Neural cell (in vitro differentiated cells): ENCODE data around the gene TLR8. TPM values are rescaled to one million over a fixed set of nuclear protein-coding genes. Genes with fewer than 3 reads are reported as not detected.

Experiments used
- H2AFZ ChIP-seq: fragments of 200-600, 300-800 bp; sonication (generic), shearing (Covaris generic); 2 replicates; pipeline ENCODE4 v1.6.0; 2014; ENCODE audit warnings: low read depth, mild to moderate bottlenecking, antibody characterized with exemption, low read length, moderate library complexity
- H3F3A ChIP-seq: fragments of 200-600 bp; shearing (Covaris generic); 2 replicates; pipeline ENCODE4 v1.6.1; 2016; ENCODE audit warnings: mild to moderate bottlenecking, moderate library complexity, mixed read lengths, antibody characterized with exemption, low read length; ENCODE audit not compliant: insufficient read depth, poor library complexity, severe bottlenecking
- H3K27ac ChIP-seq: fragments of 200-600, 300-800 bp; sonication (generic), shearing (Covaris generic); 2 replicates; pipeline ENCODE4 v1.5.1; 2014; ENCODE audit warnings: mild to moderate bottlenecking, low read length, moderate library complexity
- H3K27me3 ChIP-seq: fragments of 300-800, 200-600 bp; sonication (generic), shearing (Covaris generic); 2 replicates; pipeline ENCODE4 v1.6.0; 2014; ENCODE audit warnings: mild to moderate bottlenecking, low read depth, low read length, moderate library complexity; ENCODE audit not compliant: insufficient read depth
- H3K36me3 ChIP-seq: fragments of 300-800, 200-600 bp; sonication (generic), shearing (Covaris generic); 2 replicates; pipeline ENCODE4 v1.5.1; 2014; ENCODE audit warnings: mild to moderate bottlenecking, antibody characterized with exemption, low read length, moderate library complexity; ENCODE audit not compliant: insufficient read depth
- H3K4me2 ChIP-seq: fragments of 300-800, 200-600 bp; sonication (generic), shearing (Covaris generic); 2 replicates; pipeline ENCODE4 v1.6.0; 2014; ENCODE audit warnings: mild to moderate bottlenecking, low read length
- H3K4me3 ChIP-seq: fragments of 300-800, 200-600 bp; sonication (generic), shearing (Covaris generic); 2 replicates; pipeline ENCODE4 v1.5.1; 2014; ENCODE audit warnings: mild to moderate bottlenecking, low read length, moderate library complexity
- H3K79me2 ChIP-seq: fragments of 200-600 bp; shearing (Covaris generic); replicated peaks from 2 replicates; pipeline ENCODE4 v1.6.0; 2014; ENCODE audit warnings: mild to moderate bottlenecking, low read length, moderate library complexity; ENCODE audit not compliant: insufficient read depth
- H3K9ac ChIP-seq: fragments of 300-800, 200-600 bp; sonication (generic), shearing (Covaris generic); 2 replicates; pipeline ENCODE4 v1.6.1; 2016; ENCODE audit warnings: mild to moderate bottlenecking, low read length, mixed read lengths
- H3K9me2 ChIP-seq: fragments of 200-600 bp; shearing (Covaris generic); 2 replicates; pipeline ENCODE4 v1.6.1; 2016; ENCODE audit warnings: mild to moderate bottlenecking, low read length, mixed read lengths; ENCODE audit not compliant: insufficient read depth
- H3K9me3 ChIP-seq: fragments of 200-600, 300-800 bp; sonication (generic), shearing (Covaris generic); 2 replicates; pipeline ENCODE4 v1.6.1; 2016; ENCODE audit warnings: mild to moderate bottlenecking, mixed run types, low read length, moderate library complexity, mixed read lengths
- H4K20me1 ChIP-seq: fragments of 200-600 bp; shearing (Covaris generic); 2 replicates; pipeline ENCODE4 v1.6.1; 2016; ENCODE audit warnings: mild to moderate bottlenecking, mixed run types; ENCODE audit not compliant: insufficient read depth
- CTCF ChIP-seq: fragments of 450-650 bp; IDR thresholded peaks from 2 replicates; pipeline ENCODE4 v1.5.1; 2014; ENCODE audit warnings: antibody characterized with exemption, mild to moderate bottlenecking, moderate library complexity; ENCODE audit not compliant: poor library complexity, severe bottlenecking
- EP300 ChIP-seq: fragments of 450-650 bp; conservative IDR thresholded peaks from 2 replicates; pipeline ENCODE4 v1.6.1; 2014; ENCODE audit warnings: antibody characterized with exemption, mild to moderate bottlenecking, moderate library complexity; ENCODE audit not compliant: poor library complexity, severe bottlenecking
- EZH2 ChIP-seq: fragments of 200-600, 300-800 bp; shearing (Covaris generic), sonication (generic); IDR thresholded peaks from 2 replicates; pipeline ENCODE4 v1.6.1; 2014; ENCODE audit warnings: antibody characterized with exemption, low read length, borderline replicate concordance, mild to moderate bottlenecking; ENCODE audit not compliant: insufficient read depth, poor library complexity, severe bottlenecking
- MXI1 ChIP-seq: fragments of 450-650 bp; conservative IDR thresholded peaks from 2 replicates; pipeline ENCODE4 v1.6.1; 2014; ENCODE audit warnings: antibody characterized with exemption, mild to moderate bottlenecking; ENCODE audit not compliant: poor library complexity, severe bottlenecking
- POLR2AphosphoS5 ChIP-seq: IDR thresholded peaks from 2 replicates; pipeline ENCODE4 v1.6.1; 2012
- RAD21 ChIP-seq: fragments of 450-650 bp; conservative IDR thresholded peaks from 2 replicates; pipeline ENCODE4 v1.6.1; 2014; ENCODE audit warnings: antibody characterized with exemption, mild to moderate bottlenecking, moderate library complexity
- REST ChIP-seq: IDR thresholded peaks from 2 replicates; pipeline ENCODE4 v1.6.1; 2012; ENCODE audit warnings: borderline replicate concordance
- SMC3 ChIP-seq: fragments of 450-650 bp; conservative IDR thresholded peaks from 2 replicates; pipeline ENCODE4 v1.6.1; 2014; ENCODE audit warnings: antibody characterized with exemption, mild to moderate bottlenecking, moderate library complexity; ENCODE audit not compliant: poor library complexity
- TAF1 ChIP-seq: IDR thresholded peaks from 2 replicates; pipeline ENCODE4 v1.6.1; 2012; ENCODE audit warnings: low read depth
- polyA plus RNA-seq: library from polyadenylated mRNA; depleted of rRNA; stranded (reverse); fragments of >200 nt; gene quantifications from 2 replicates; pipeline ENCODE4 v1.2.3, GENCODE V29; 2014

The TLR8 gene
- polyA plus RNA-seq, 1 donor from 2014 or later = not detected

- Histone ChIP-seq H3K4me3 (no peak overlapping the region), H4K20me1 (no peaks in the 10 kb centered on the region), H3K9me3 (no peaks in the 10 kb centered on the region), H3F3A (no peaks in the 10 kb centered on the region), H3K4me2 (no peak overlapping the region), H3K27me3 (no peaks in the 10 kb centered on the region), H3K27ac (no peak overlapping the region), H3K36me3 (no peaks in the 10 kb centered on the region), H2AFZ (no peak overlapping the region), H3K79me2 (no peaks in the 10 kb centered on the region), H3K9ac (no peak overlapping the region), H3K9me2 (no peaks in the 10 kb centered on the region)
- no peak for TF ChIP-seq RAD21
Observed at GRCh38 chrX:12878536-12878935, 27.9 kb upstream of the TLR8 start.

GRCh38 chrX:12881914-12882313 is 24.5 kb upstream of the TLR8 start:
- Histone ChIP-seq H3K79me2 (no peaks in the 10 kb centered on the region), H3K27me3 (no peaks in the 10 kb centered on the region), H3F3A (no peaks in the 10 kb centered on the region), H3K4me3 (no peak overlapping the region), H3K9ac (no peak overlapping the region), H3K9me2 (no peaks in the 10 kb centered on the region), H3K36me3 (no peaks in the 10 kb centered on the region), H4K20me1 (no peaks in the 10 kb centered on the region), H3K4me2 (no peak overlapping the region), H2AFZ (no peak overlapping the region), H3K27ac (no peak overlapping the region), H3K9me3 (no peaks in the 10 kb centered on the region)
- TF ChIP-seq REST = no peak

GRCh38 chrX:12885508-12885907 is 20.9 kb upstream of the TLR8 start:
- Histone ChIP-seq H3K4me2 (no peak overlapping the region), H3K27me3 (no peaks in the 10 kb centered on the region), H3F3A (no peaks in the 10 kb centered on the region), H3K27ac (no peak overlapping the region), H4K20me1 (no peaks in the 10 kb centered on the region), H3K79me2 (no peaks in the 10 kb centered on the region), H3K9me3 (no peaks in the 10 kb centered on the region), H2AFZ (no peak overlapping the region), H3K9ac (no peak overlapping the region), H3K9me2 (no peaks in the 10 kb centered on the region), H3K36me3 (no peaks in the 10 kb centered on the region), H3K4me3 (no peak overlapping the region)
- no peak for TF ChIP-seq REST
- TF ChIP-seq POLR2AphosphoS5 = no peak
- TF ChIP-seq EZH2 = no peak
- no peak for TF ChIP-seq CTCF
- no peak for TF ChIP-seq RAD21
- no peak for TF ChIP-seq EP300
- TF ChIP-seq SMC3 = no peak
- TF ChIP-seq TAF1 = no peak
- no peak for TF ChIP-seq MXI1
